Measurements from ENCODE around the gene BORCS8. TPM values are rescaled to one million over a fixed set of nuclear protein-coding genes. Genes with fewer than 3 reads are reported as not detected.

BORCS8 gene
- total and polyA plus RNA-seq, 5 donors from 2014 or later = 20.1 to 28.4 (median 22.8) TPM

GRCh38 chr19:19205416-19206410 lies 13.8 kb upstream of the BORCS8 start:
- H3K9me3 Mint-ChIP-seq = peaks cover 0 to 1% (median 0%) of the 10 kb centered on the region in 7 donors
- no peaks in the 10 kb centered on the region for H3K27me3 ChIP-seq (ENCODE audit: control insufficient read depth, insufficient read depth, low read length)
- peaks cover 0 to 49% (median 16%) of the 10 kb centered on the region in 4 donors for H3K4me1 Mint-ChIP-seq
- no peak overlapping the region for H3K27ac ChIP-seq (ENCODE audit: insufficient read depth, low read length, poor library complexity, severe bottlenecking)
- ATAC-seq (ENCODE audit: low read depth in 2 of 2) = no peak
- no peaks in the 10 kb centered on the region for H3K9me3 ChIP-seq (ENCODE audit: control insufficient read depth in 2 of 2, low read length in 2 of 2)
- no peak overlapping the region for H3K4me3 ChIP-seq (ENCODE audit: low read depth, low read length)
- no peaks in the 10 kb centered on the region for H3K36me3 Mint-ChIP-seq
- no peaks in the 10 kb centered on the region for H3K36me3 ChIP-seq (ENCODE audit: control insufficient read depth, insufficient read depth, low read length)
- peaks cover 15% of the 10 kb centered on the region for H3K27me3 Mint-ChIP-seq
- H3K27ac Mint-ChIP-seq = no peak overlapping the region
- peak overlapping the region in 3 of 4 donors; percentile 68 to 96 (median 92) for H3K4me3 Mint-ChIP-seq
- no peak for DNase-seq
- H3K4me1 ChIP-seq (ENCODE audit: control insufficient read depth, insufficient read depth, low read length, poor library complexity, severe bottlenecking) = peaks cover 37% of the 10 kb centered on the region

GRCh38 chr19:19204181-19204580 lies 12.2 kb upstream of the BORCS8 start:
- DNase-seq (no peak), ATAC-seq (ENCODE audit: low read depth in 2 of 2) (no peak)
- no peak overlapping the region for H3K27ac ChIP-seq (ENCODE audit: insufficient read depth, low read length, poor library complexity, severe bottlenecking)
- H3K4me1 ChIP-seq (ENCODE audit: control insufficient read depth, insufficient read depth, low read length, poor library complexity, severe bottlenecking) = peaks cover 37% of the 10 kb centered on the region
- no peaks in the 10 kb centered on the region for H3K9me3 ChIP-seq (ENCODE audit: control insufficient read depth in 2 of 2, low read length in 2 of 2)
- H3K4me3 Mint-ChIP-seq = peak overlapping the region; percentile 92 to 97 (median 96)
- H3K27me3 ChIP-seq (ENCODE audit: control insufficient read depth, insufficient read depth, low read length) = no peaks in the 10 kb centered on the region
- H3K4me1 Mint-ChIP-seq = peaks cover 0 to 45% (median 16%) of the 10 kb centered on the region in 4 donors
- H3K9me3 Mint-ChIP-seq = no peaks in the 10 kb centered on the region
- peak overlapping the region in 2 of 3 donors; percentile 32 to 75 for H3K27ac Mint-ChIP-seq
- H3K36me3 ChIP-seq (ENCODE audit: control insufficient read depth, insufficient read depth, low read length) = peaks cover 1% of the 10 kb centered on the region
- no peak overlapping the region for H3K4me3 ChIP-seq (ENCODE audit: low read depth, low read length)
- H3K36me3 Mint-ChIP-seq = no peaks in the 10 kb centered on the region
- H3K27me3 Mint-ChIP-seq = peaks cover 11% of the 10 kb centered on the region

GRCh38 chr19:19203012-19203856 lies 11.3 kb upstream of the BORCS8 start, which contains the start of gene NR2C2AP:
TSS of gene NR2C2AP (minus strand) at chr19:19203414. CDS start at chr19:19203060, 354 bp downstream.
- ATAC-seq (ENCODE audit: low read depth in 2 of 2) (peak; percentile 85 to 90), DNase-seq (peak; percentile 87 to 96 (median 90))
- Histone ChIP-seq H3K4me3 (ENCODE audit: low read depth, low read length) (peak within 1 kb of the TSS; percentile 75), H3K27ac (ENCODE audit: insufficient read depth, low read length, poor library complexity, severe bottlenecking) (peak within 1 kb of the TSS; percentile 77), H3K9me3 (ENCODE audit: control insufficient read depth in 2 of 2, low read length in 2 of 2) (no peaks in the 10 kb centered on the region), H3K27me3 (ENCODE audit: control insufficient read depth, insufficient read depth, low read length) (no peaks in the 10 kb centered on the region), H3K36me3 (ENCODE audit: control insufficient read depth, insufficient read depth, low read length) (peaks cover 10% of the 10 kb centered on the region), H3K4me1 (ENCODE audit: control insufficient read depth, insufficient read depth, low read length, poor library complexity, severe bottlenecking) (peaks cover 37% of the 10 kb centered on the region)
- Mint-ChIP-seq H3K27me3 (peaks cover 11% of the 10 kb centered on the region), H3K9me3 (no peaks in the 10 kb centered on the region), H3K36me3 (peaks cover 4% of the 10 kb centered on the region), H3K27ac (peak within 1 kb of the TSS; percentile 85 to 94 (median 92)), H3K4me1 (peaks cover 0 to 43% (median 16%) of the 10 kb centered on the region in 4 donors), H3K4me3 (peak within 1 kb of the TSS; percentile 92 to 97 (median 96))

- peak overlapping the region; percentile 75 for H3K4me3 ChIP-seq (ENCODE audit: low read depth, low read length)
- H3K27me3 Mint-ChIP-seq = peaks cover 10% of the 10 kb centered on the region
Measured at GRCh38 chr19:19202707-19203011, 10.7 kb upstream of the BORCS8 start.

GRCh38 chr19:19201697-19202630 lies 10.0 kb upstream of the BORCS8 start:
- peak overlapping the region; percentile 92 to 97 (median 96) for H3K4me3 Mint-ChIP-seq
- ATAC-seq (ENCODE audit: low read depth in 2 of 2) (no peak), DNase-seq (no peak)
- peaks cover 0 to 34% (median 14%) of the 10 kb centered on the region in 4 donors for H3K4me1 Mint-ChIP-seq
- H3K27ac ChIP-seq (ENCODE audit: insufficient read depth, low read length, poor library complexity, severe bottlenecking) = peak overlapping the region; percentile 77
- H3K27me3 Mint-ChIP-seq = peaks cover 7% of the 10 kb centered on the region
- H3K27ac Mint-ChIP-seq = peak overlapping the region in 2 of 3 donors; percentile 92 to 94
- peaks cover 9% of the 10 kb centered on the region for H3K36me3 Mint-ChIP-seq
- H3K27me3 ChIP-seq (ENCODE audit: control insufficient read depth, insufficient read depth, low read length) = no peaks in the 10 kb centered on the region
- no peaks in the 10 kb centered on the region for H3K9me3 Mint-ChIP-seq
- no peaks in the 10 kb centered on the region for H3K9me3 ChIP-seq (ENCODE audit: control insufficient read depth in 2 of 2, low read length in 2 of 2)
- peaks cover 26% of the 10 kb centered on the region for H3K4me1 ChIP-seq (ENCODE audit: control insufficient read depth, insufficient read depth, low read length, poor library complexity, severe bottlenecking)
- peaks cover 16% of the 10 kb centered on the region for H3K36me3 ChIP-seq (ENCODE audit: control insufficient read depth, insufficient read depth, low read length)
- peak overlapping the region; percentile 75 for H3K4me3 ChIP-seq (ENCODE audit: low read depth, low read length)

More at GRCh38 chr19:19202707-19203011, 10.7 kb upstream of the BORCS8 start:
- Histone ChIP-seq H3K9me3 (ENCODE audit: control insufficient read depth in 2 of 2, low read length in 2 of 2) (no peaks in the 10 kb centered on the region), H3K4me1 (ENCODE audit: control insufficient read depth, insufficient read depth, low read length, poor library complexity, severe bottlenecking) (peaks cover 33% of the 10 kb centered on the region), H3K27me3 (ENCODE audit: control insufficient read depth, insufficient read depth, low read length) (no peaks in the 10 kb centered on the region), H3K27ac (ENCODE audit: insufficient read depth, low read length, poor library complexity, severe bottlenecking) (peak overlapping the region; percentile 77), H3K36me3 (ENCODE audit: control insufficient read depth, insufficient read depth, low read length) (peaks cover 14% of the 10 kb centered on the region)
- DNase-seq = no peak
- Mint-ChIP-seq H3K4me1 (peaks cover 0 to 41% (median 18%) of the 10 kb centered on the region in 4 donors), H3K36me3 (peaks cover 9% of the 10 kb centered on the region), H3K9me3 (no peaks in the 10 kb centered on the region), H3K27ac (peak overlapping the region; percentile 53 to 94 (median 92)), H3K4me3 (peak overlapping the region; percentile 92 to 97 (median 96))
- no peak for ATAC-seq (ENCODE audit: low read depth in 2 of 2)

GRCh38 chr19:19193926-19194325 lies 2.0 kb upstream of the BORCS8 start:
- ATAC-seq (ENCODE audit: low read depth in 2 of 2) (no peak), DNase-seq (no peak)
- no peaks in the 10 kb centered on the region for H3K9me3 ChIP-seq (ENCODE audit: control insufficient read depth in 2 of 2, low read length in 2 of 2)
- Mint-ChIP-seq H3K27ac (peak overlapping the region; percentile 65 to 87 (median 80)), H3K36me3 (peaks cover 9% of the 10 kb centered on the region), H3K4me1 (peaks cover 5 to 63% (median 28%) of the 10 kb centered on the region in 4 donors), H3K9me3 (no peaks in the 10 kb centered on the region), H3K27me3 (no peaks in the 10 kb centered on the region), H3K4me3 (peak overlapping the region; percentile 97 to 100 (median 99))
- peaks cover 36% of the 10 kb centered on the region for H3K4me1 ChIP-seq (ENCODE audit: control insufficient read depth, insufficient read depth, low read length, poor library complexity, severe bottlenecking)
- H3K27ac ChIP-seq (ENCODE audit: insufficient read depth, low read length, poor library complexity, severe bottlenecking) = no peak overlapping the region
- H3K36me3 ChIP-seq (ENCODE audit: control insufficient read depth, insufficient read depth, low read length) = peaks cover 20% of the 10 kb centered on the region
- peak overlapping the region; percentile 19 for H3K4me3 ChIP-seq (ENCODE audit: low read depth, low read length)
- no peaks in the 10 kb centered on the region for H3K27me3 ChIP-seq (ENCODE audit: control insufficient read depth, insufficient read depth, low read length)
